Stimulated activated naive CD8-positive, alpha-beta T cell treated with anti-CD3 and anti-CD28 coated beads, Interleukin-15, Interleukin-2, amounts not matched to agents 100 U/mL and 50 U/mL, for 24 hours (primary cell): ENCODE results near the gene CSTF3.
"Not testable (repeated sequence)": the region's sequence is repeated elsewhere in the genome, so short reads cannot be mapped to it uniquely, and the experiment has no call there.

ENCODE experiments used
- ATAC-seq: fragments of 150-1000 bp; cut with Tn5 transposase; one replicate; pipeline ENCODE4 v1.10.0; 2021
- DNase-seq: peaks from one replicate; pipeline ENCODE4 v3.0.0; 2021

The CSTF3 gene

DNA sequence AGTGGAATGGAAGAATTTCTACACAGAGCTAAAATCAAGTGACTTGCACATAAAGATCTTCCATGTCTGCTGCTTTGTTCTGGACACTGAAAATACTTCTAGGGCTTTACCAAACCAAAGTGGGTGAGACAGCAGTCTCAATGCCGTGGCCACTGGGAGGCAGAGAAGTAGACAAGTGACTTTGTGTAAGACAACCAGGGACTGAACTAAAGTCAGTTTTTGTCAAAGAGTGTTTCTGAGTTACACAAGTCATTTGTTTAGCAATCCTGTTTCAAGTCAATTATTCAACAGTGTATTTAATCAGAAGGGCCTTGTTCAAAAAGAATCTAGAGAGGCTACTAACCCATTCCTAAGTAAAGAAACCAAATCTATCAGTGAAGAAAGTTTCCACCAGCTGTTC is 75.3 kb downstream of the CSTF3 start:
- no peak for ATAC-seq
- no peak for DNase-seq

DNA sequence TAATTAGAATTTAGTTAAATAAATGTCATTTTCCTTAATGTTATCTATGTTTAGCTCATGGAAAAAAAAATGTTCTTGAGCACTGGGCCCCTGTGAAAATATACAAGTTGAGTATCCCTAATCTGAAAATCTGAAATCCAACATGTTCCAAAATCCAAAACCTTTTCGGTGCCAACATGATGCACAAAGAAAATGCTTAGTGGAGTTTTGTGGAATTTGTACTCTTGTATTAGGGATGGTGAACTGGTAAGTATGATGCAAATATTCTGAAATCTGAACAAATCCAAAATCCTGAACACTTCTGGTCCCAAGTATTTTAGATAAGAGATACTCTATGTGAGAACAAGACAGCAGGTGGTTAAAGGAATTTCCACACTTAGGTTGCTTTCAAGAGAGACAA is 77.4 kb downstream of the CSTF3 start:
- ATAC-seq (no peak), DNase-seq (no peak)

DNA sequence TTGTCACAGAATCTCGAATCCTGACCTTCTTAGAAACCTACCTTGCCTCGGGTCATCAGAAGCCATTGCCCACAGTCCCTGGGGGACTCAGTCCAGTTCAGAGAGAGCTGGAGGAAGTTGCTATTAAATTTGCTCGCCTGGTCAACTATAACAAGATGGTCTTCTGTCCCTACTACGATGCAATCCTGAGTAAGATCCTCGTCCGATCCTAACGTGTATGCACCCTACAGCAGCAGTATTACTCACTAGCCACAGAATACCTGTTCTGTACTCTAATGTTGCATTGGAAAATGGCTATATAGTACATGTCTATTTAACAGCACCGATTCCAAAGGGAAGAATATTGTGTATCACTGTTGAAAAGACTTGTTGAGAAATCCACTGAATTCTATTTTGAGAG is 88.8 kb downstream of the CSTF3 start:
- ATAC-seq (no peak), DNase-seq (no peak)

DNA sequence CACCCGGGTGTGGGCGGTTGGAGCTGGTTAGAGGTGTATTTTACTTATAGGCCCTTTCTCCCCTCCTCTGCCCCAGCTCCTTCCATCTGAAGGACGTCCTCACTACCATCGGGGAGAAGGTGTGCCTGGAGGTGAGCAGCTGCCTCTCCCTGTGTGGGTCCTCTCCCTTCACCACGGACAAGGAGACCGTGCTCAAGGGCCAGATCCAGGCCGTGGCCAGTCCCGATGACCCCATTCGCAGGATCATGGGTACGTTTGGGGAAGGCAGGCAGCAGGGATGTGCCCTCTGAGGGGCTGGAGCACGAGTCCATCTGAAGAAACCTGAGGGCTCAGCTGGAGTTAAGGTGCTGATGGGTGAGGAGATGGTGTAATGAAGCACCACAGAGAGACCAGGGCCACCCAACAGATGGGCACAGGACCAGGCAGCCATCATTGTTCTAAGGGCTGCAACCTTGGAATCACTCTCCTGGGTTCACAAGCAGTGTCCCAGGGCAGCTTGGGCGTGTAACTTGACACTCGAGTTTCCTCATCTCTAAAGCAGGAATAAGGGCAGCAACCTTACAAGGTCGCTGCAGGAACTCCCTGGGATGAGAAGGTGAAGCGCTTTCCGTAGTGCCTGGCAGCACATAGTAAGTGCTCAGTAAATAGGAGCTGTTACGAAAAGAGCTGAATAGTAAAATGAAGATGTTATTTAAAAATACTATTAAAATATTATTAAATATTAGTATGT is 92.5 kb downstream of the CSTF3 start:
- DNase-seq (no peak), ATAC-seq (no peak)

DNA sequence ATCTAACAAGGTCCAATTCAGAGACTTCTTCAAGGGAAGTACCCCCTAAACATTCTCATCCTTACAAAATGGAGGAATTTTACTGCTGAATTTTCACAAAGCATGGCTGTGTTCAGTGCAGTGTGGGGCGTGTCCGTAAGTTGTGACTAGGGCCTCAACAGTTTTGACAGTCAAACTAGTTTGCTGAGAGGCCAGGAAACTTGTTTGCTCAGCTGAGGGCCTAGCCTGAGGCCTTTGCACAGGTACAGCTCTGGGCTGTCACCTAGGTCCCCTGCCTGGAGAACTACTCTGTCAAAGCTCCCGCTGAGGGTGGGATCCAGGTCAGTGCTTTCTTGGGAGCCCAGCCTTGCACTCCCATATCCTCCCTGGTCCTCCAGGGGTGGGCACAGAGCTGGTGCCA is 94.0 kb downstream of the CSTF3 start:
- no peak for DNase-seq
- ATAC-seq, result no peak

DNA sequence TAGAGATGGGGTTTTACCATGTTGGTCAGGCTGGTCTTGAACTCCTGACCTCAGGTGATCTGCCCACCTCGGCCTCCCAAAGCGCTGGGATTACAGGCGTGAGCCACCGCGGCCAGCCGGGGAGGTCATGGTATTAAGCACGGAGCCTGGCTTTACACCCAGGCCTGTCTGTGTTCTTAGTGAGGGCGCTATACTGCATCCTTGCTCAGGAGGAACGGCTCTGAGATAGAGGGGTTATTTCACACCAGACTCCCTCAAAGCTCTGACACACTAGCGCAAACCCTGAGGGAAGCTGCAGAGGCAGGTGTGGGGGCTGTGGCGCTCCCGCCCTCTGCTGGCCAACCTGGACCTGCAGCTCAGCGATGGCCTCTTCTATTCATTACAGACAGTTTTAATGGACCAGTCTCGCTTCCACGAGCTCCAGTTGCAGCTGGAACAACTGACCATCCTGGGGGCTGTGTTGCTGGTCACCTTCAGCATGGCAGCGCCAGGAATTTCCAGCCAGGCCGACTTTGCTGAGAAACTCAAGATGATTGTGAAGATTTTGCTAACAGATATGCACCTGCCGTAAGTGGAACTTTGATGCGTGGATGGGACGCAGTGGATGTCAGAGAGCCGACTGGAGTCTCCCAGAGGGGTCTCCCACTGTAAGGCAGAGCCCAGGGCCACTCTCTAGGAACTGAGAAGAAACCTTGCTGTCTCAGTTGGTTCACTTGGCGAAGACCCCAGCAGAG is 95.7 kb downstream of the CSTF3 start:
- DNase-seq, result peak; percentile 76

DNA sequence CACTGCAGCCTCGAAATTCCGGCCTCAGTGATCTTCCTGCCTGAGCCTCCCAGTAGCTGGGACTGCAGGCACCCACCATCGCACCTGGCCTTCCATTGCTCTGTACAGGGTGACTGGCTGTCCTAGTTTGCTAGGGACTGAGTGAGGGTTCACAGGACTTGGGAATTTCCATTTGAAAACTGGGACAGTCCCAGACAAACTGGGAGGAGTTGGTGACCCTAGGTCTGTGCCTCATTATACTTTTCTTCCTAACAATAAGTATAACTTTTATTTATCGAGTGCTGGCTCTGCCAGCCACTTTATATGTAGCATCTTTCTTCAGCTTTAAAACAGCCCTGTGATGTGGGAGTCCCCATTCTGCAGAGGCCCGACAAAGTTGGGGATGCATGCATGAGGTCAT is 96.4 kb downstream of the CSTF3 start:
- ATAC-seq (no peak), DNase-seq (no peak)

More for the DNA sequence above, 95.7 kb downstream of the CSTF3 start:
- ATAC-seq, result peak; percentile 75

DNA sequence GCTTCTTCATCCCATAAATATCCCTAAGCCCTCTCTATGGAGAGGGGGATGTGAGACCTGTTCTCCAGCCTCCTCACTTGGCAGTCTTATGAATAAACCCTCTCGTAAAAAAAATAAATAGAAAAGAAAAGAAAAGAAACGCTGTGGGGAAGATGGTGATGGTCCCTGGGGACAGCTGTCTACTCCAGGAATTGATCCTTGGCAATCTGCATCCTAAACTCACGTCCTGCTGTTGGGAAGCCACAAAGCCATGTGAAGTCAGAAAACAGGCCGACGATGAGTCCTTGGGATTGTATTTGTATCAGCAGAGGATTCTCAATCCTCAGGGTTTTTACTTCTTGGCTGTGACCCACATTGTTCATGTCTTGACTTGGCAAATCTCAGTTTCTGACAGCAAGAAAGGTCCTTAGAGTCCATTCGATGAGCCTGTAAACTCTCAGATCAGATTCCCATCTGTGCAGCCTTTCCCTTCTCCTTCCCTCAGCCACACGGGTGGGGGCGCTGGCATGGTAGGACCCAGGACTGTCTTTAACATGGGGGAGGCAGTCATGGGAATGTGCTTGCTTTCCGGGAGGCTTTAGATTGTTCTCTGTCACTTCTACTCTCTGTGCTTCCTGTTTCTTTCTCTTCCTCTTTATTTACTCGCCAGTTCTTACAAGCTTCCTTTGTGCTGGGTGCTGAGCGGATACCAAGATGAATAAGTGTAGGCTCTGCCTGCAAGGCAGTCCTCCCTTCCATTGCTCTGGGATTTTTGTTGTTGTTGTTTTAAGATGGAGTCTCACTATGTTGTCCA is 97.1 kb downstream of the CSTF3 start:
- DNase-seq (no peak), ATAC-seq (no peak)

DNA sequence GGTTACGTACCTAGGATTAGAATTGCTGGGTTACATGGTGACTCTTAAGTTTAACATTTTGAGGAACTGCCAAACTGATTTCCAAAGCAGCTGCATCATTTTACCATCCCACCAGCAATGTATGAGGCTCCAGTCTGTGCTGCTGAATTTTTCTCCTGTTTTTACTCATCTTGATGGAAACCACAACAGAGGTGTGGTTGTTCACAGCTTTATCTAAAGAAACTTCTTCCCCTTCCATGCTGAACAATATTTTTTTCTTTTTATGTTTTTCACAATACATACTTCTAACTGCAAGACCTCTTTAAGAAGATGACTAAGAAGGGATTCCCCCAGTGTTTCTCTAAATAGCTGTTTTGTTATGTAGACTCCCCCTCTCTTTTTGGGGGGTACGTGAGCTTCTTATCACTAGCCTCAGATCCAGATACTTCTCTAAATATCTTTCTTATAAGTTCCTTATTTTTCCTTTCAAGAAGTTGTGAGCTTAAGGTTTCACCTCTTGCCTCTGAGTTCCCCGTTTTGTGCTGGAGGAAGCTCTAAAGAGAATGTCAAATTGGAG is 97.9 kb downstream of the CSTF3 start:
- ATAC-seq, result peak; percentile 75
- DNase-seq, result no peak

DNA sequence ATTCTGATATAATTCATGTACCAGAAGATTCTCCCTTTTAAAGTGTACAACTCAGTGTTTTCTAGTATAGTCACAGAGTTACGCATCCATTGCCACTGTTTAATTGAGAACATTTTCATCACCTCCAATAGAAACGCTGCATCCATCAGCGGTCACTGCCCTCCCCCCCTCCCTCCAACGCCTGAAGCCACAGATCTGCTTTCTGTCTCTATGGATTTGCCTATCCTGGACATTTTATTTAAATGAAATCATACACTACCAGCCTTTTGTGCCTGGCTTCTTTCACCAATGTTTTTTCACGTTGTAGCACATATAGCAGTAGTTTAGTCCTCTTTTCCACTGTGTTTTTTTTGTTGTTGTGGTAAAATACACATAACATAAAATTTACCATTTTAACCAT is 99.1 kb downstream of the CSTF3 start:
- ATAC-seq (no peak), DNase-seq (no peak)

DNA sequence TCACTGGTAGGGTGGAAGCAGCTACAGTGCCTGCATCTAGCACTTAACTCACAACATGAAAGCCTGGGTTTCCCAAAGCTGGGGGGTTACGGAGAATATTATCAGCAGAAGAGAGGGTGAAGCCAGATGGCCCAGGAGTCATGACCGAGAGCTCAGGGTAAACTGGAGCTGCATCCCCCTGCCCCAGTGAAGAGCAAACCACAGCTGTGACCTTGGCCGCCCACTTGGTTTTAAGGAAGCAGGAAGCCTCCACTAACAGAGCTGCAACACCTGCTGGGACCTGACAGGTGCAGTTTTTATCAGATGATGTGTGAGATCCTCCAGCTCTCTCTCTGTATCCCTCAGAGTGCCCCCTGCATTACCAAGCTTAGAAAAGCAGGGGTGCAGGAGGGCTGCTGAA is 101.0 kb downstream of the CSTF3 start:
- ATAC-seq (no peak), DNase-seq (no peak)

DNA sequence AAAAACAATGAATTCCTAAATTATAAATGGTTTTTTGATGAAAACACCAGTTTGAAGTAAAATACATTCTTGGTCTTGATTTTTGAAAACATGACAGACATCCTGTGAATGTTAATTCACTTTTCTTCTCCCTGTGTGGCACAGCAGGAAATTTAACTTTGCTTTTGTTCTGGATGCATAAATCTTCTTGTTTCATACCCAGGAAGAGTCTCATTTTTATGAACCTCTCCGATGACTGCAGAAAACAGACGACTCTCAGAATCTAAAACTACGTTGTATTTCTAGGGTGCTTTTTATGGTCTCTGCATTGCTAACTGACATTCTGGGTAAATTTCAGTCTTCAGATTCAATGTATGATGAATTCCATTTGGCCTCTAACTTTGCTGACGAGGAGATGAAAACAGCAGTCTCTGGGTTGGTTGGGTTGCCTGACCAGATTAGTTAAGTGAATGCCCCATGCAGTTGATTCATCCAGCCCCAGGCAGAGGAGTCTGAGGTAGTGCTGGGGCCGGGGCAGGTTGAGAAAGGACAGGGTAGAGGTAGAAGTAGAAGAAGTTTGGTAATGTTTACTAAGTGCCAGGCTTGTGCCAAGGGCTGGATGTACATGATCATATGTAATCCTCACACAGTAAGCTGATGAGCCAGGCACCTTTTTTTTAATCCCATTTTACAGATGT is 101.8 kb downstream of the CSTF3 start:
- DNase-seq (no peak), ATAC-seq (no peak)

DNA sequence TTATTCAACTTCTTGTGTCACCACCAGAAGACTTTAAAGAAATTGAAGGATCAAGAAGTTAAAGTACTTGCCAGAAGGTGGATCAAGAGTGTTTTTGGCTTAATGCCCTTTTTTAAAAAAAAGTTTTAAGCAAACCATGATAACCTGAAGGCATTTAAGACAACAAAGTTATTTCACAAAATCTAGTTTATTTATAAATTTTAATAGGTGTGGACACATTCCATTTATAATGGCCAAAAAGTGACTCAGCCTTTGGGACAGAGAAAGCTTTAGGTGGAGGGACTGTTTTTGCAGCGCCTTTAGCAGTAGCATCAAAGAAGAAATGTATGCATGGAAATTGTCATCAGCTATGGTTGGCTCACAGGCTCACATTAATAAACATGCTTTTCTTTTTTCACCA is 104.0 kb downstream of the CSTF3 start:
- no peak for ATAC-seq

DNA sequence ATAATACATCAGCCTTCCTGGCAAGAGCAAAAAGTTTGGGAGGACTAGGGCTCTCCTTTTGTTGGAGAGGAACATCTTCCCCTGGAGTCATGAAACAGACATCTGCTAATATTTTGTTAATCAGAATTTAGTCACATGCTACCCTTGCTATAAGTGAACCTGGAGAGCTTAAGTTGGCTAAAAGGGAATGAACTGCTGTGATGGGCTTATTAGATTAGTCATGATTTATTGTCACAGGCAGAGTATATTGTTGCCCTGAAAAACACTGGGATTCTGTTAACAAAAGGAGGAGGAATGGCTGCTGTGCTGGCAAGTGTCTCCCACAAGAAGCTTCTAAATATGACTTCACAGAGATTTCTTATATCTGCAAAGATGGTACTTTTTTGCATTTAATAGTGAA is 105.9 kb downstream of the CSTF3 start:
- DNase-seq, result no peak
- ATAC-seq, result no peak

More for the DNA sequence above, 104.0 kb downstream of the CSTF3 start:
- no peak for DNase-seq

DNA sequence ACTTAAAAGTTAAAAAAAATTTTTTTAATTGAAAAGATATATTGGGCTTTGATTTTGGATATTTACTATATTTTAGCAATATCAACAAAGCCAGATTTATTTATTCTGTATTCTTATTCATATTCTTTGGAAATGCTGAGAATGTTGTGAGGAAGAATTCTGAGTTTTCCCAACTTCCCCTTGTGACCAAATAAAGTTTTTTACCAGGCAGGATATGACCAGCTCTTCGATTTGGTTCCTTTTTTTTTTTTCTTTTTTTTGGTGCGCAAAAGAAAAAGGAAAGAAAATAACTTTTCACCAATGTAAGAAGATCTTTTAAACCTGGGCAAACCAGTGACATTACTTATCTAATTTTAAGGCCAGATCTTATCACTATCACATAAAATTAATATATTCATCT is 109.0 kb downstream of the CSTF3 start:
- no peak for DNase-seq
- no peak for ATAC-seq

DNA sequence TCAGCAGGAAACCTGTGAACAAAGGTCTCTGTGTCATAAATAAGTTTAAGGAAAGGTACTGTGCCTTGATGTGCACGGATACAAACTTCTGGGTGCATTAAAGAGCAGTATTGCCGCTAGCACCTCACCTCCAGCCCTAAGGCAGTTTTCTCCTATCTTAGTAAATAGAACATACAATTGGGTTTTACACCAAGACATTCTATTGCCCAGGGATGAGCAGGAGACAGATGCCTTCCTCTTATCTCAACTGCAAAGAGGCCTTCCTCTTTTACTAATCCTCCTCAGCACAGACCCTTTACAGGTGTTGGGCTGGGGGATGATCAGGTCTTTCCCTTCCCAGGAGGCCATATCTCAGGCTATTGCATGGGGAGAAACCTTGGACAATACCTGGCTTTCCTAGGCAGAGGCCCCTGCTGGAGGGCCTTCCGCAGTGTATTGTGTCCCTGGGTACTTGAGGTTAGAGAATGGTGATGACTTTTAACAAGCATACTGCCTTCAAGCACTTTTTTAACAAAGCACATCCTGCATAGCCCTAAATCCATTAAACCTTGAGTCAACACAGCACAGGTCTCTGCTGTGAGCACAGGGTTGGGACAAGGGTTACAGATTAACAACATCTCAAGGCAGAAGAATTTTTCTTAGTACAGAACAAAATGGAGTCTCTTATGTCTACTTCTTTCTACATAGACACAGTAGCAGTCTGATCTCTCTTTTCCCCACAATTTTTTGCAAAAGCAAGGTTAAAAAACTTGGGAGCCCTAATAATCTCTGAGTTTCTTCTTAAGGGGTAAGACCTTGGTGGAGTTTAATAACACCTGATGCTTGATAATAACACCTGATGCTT is 111.5 kb downstream of the CSTF3 start:
- ATAC-seq, result not testable (repeated sequence)

DNA sequence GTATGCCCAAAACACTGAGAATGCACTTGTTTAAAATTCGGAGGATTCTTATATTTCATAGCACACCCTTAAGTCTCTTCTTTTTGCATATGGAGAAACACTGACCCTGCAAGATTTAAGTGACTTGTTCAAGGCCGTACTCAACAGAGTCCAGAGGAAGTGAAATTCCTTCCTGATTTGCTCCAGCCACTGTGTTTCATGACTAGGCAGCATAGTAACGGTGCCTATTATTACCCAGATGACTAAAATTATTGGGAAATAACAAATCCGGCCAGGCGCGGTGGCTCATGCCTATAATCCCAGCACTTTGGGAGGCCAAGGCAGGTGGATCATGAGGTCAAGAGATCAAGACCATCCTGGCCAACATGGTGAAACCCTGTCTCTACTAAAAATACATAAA is 112.6 kb downstream of the CSTF3 start:
- ATAC-seq, DNase-seq: not testable (repeated sequence)

More for the DNA sequence above, 111.5 kb downstream of the CSTF3 start:
- not testable (repeated sequence) for DNase-seq

DNA sequence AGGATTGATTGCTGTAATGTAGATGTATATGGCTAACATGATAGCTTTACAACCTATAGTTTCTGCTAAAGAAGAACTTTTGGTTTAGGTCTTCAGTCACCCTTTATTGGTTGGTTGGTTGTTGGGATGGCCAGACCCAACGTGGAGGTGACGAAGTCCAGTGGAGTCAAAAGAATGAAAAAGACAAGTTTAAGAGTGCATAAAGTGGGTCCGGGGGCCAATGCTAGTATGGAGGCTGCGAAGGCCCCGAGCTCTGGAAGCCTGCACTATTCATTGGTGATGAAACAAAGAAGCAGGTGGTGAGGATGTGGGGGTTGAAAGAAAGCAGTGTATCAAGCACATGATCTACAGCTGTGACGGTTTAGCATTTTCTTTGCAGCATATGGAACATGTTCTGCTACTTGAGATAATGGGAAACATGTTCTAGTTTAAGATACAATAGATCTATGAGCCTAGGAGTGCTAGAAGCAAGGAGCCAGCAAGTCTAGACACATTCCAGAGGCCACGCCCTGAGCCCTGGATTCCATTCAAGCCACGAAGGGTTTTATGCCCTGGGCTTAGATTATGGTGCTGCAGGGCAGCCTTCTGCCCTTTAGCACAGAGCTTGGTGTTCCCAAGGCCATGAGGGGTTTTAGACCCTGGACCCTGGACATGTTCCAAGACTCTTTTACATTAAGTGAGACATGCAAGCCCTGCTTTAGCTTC is 115.6 kb downstream of the CSTF3 start:
- no peak for ATAC-seq
- no peak for DNase-seq

DNA sequence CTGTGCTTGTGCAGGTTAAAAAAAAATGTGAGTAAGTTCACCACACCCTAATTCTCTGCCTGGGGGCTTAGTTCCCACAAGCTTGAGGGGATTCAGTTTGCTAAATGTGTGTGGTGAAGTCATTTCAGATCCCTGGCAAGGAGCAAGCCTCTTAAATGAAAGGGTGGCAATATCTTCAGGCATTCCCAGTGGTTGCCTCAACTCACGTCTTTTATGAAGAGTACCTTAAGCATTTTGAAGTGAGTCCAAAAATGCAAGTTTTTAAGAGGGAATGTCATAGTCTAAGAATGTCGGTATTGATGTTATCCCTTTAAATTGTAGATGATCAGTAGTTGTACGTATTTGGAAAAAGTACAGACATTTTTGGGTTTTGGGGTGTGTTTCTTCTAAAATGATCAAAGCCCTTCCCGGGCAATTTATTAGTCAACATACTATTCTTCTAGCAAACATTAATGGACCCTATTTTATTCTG is 117.0 kb downstream of the CSTF3 start:
- ATAC-seq (no peak), DNase-seq (no peak)

DNA sequence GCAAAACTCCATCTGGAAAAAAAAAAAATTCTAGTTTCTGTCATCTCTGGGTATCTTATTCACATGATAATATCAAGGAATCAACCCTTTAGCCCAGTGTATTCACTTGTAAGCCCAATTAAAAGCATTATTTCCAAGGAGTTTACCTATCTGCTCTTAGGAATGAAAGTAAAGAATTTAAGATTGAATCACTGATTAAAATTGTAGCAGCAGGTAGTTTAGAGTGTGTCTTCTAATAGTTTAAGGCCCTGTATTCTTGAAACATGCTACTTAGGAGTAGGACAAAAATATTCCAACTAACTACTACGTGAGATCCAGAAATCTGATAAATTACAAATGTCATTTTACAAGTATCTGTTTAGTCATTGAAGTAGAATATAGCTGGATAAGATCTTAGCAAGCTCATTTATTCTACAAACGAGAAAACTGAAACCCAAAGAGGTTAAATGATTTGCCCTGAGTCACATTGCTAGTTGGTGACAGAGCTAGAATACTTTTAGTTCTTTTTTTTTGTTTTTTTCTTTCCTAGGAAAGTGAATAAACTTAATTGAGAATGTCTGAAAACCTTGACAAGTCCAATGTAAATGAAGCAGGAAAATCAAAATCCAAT is 118.0 kb downstream of the CSTF3 start:
- DNase-seq, result no peak

More for the DNA sequence above, 118.0 kb downstream of the CSTF3 start:
- no peak for ATAC-seq
